ENCODE results near the gene SNRNP70.

The SNRNP70 gene

DNA sequence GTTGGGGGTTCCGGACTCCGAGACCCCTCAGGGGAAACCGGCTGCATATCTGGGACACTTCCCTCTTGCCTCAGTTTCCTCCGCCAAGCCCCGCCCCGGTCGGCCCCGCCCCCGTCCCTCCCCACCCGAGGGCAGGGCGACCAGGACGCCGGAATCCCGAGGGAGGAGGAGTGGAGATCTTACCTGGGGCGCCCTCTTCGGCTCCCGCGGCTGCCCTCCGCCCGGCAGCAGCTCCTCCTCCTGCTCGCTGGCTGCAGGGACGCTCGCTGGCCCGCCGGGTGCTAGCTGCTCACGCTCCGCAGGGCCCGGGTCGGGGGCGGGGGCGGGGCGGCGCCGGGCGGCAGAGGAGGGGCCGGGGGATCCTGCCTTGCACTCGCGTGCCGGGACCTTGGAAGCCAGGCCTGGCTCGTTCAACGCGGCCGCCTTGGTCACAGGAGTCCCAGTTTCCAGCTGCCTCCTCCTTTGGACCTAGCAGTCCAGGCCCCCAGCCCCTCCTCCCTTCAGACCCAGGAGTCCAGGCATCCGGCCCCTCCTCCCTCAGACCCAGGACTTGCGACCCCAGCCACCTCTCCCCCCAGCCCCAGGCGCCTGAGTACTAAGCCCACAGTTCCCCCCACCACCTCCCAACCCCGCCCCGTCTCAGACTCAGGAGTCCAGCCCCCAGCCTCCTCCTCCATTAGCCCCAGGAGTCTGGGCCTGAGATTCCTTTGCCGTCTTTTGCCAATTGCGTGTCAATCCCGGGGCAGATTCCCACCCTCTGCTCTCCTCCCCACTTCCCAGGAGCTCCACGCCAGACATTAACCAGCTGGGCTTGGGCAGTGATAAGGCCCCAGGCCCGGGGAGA is 20.3 kb upstream of the SNRNP70 start, which contains the start of gene NTF4:
TSS of gene NTF4 (minus strand) at position 51 of the 844 bp plus-strand sequence. CDS start 2,821 bp downstream, outside the sequence.
- DNase-seq (ENCODE audit: low read depth): no peak

GRCh38 chr19:49065905-49066512 is 19.2 kb upstream of the SNRNP70 start:
- no peak for DNase-seq (ENCODE audit: low read depth)

- DNase-seq (ENCODE audit: low read depth): no peak
These were observed 17.7 kb upstream of the SNRNP70 start for GRCh38 chr19:49067554-49067953.

DNA sequence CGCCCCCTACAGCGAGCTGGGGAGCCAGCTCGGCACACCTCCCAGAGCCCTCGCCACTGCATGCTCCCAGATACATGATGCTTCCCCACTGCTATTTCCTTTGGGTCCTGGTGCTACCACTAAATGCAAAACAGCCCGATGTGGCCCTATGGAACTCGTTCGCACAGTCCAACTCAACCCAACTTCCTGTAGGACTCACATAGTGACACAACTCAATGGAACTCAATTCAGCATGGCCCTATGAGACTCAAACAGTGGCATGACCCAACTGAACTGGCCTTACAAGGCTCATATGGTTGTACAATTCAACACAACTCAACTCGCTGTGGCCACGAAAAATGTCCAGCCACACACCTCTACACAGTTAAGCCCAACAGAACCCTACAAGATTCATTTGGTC is 16.2 kb upstream of the SNRNP70 start:
- DNase-seq (ENCODE audit: low read depth): no peak

GRCh38 chr19:49070416-49070815 is 14.8 kb upstream of the SNRNP70 start:
- DNase-seq (ENCODE audit: low read depth): no peak

- no peak for DNase-seq (ENCODE audit: low read depth)
These were observed 13.2 kb upstream of the SNRNP70 start for GRCh38 chr19:49071860-49072547.

- DNase-seq (ENCODE audit: low read depth): no peak
These were observed 11.5 kb upstream of the SNRNP70 start for GRCh38 chr19:49073514-49074378.

GRCh38 chr19:49074869-49075268 is 10.4 kb upstream of the SNRNP70 start:
- peak; percentile 40 for DNase-seq (ENCODE audit: low read depth)

- no peak for DNase-seq (ENCODE audit: low read depth)
These were observed 4.9 kb upstream of the SNRNP70 start for GRCh38 chr19:49080392-49080791.

GRCh38 chr19:49081273-49081672 is 4.0 kb upstream of the SNRNP70 start:
- DNase-seq (ENCODE audit: low read depth): no peak

GRCh38 chr19:49084206-49085019 is 838 bp upstream of the SNRNP70 start:
- DNase-seq (ENCODE audit: low read depth): no peak

DNA sequence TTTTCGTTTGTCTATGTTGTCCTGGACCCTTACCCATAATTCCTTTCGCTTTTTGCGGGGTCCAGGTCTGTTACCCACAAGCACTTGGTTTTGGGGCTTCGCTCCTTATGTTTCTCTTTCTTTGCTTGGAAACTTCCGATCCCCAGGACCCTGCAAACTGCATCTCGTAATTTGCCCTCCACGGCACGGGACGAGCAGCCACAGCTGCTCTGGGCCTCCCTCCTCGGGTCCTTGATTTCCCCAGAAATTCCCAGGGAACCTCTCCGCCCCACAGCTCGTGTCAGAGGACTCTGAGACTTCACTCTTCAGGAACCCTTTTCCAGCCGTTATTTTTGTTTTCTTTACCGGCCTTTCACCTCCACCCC is 599 bp downstream of the SNRNP70 start:
- no peak for DNase-seq (ENCODE audit: low read depth)

GRCh38 chr19:49086296-49086695 is 1.0 kb downstream of the SNRNP70 start:
- DNase-seq (ENCODE audit: low read depth): no peak

- DNase-seq (ENCODE audit: low read depth): no peak
These were observed 6.3 kb downstream of the SNRNP70 start for GRCh38 chr19:49091391-49092038.

DNA sequence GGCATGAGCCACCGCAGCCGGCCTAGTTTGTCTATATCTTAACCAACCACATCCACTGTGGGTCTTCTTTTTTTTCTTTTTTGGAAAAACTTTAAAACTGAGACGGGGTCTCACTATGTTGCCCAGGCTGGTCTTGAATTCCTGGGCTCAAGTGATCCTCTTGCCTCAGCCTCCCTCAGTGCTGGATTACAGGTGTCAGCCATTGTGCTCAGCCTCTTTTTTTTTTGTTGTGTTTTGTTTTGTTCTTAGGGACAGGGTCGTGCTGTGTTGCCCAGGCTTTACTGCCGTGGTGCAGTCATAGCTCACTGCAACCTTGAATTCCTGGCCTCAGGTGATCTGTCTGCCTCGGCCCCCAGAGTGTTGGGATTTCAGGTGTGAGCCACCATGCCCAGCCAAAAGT is 7.4 kb downstream of the SNRNP70 start:
- DNase-seq (ENCODE audit: low read depth): no peak

- DNase-seq (ENCODE audit: low read depth): no peak
These were observed 9.5 kb downstream of the SNRNP70 start for GRCh38 chr19:49094505-49095482.

- DNase-seq (ENCODE audit: low read depth): peak; percentile 47
These were observed 12.4 kb downstream of the SNRNP70 start for GRCh38 chr19:49097453-49098288.

DNA sequence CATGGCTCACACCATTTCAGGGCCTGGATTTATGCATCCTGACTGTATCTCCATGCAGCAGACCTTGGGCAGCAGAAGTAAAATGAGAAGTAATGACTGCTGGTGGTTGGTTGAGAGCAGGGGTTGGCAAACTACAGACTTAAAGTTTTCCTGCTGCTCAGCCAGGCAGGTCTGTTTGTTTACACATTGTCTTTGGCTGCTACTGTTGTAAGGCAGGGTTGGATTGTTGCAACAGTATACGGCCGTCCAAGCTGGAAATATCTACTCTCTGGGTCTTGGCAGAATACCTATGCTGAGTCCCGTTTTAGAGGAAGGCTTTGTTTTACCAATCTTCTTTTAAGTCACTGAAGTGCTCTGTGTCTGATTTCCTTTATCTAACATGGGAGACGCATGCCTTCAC is 13.5 kb downstream of the SNRNP70 start:
- no peak for DNase-seq (ENCODE audit: low read depth)
